Panc1 (cell line): ENCODE measurements around the gene SLIT1. TPM values are rescaled to one million over a fixed set of nuclear protein-coding genes. Genes with fewer than 3 reads are reported as not detected.

Experiments
- ATAC-seq: fragments of 200-7000 bp; cut with Tn5 transposase; 2 replicates; pipeline ENCODE4 v1.9.1; 2020; ENCODE audit warnings: mild to moderate bottlenecking, moderate library complexity
- BruUV-seq: library from RNA; stranded (reverse); fragments of 400-500 nt; replicated peaks from 2 replicates; lab custom pipeline; 2021; lab: Mats Ljungman, UMichigan
- CTCF ChIA-PET: fragments of 300-600 bp; sonication (Branson Sonifier 250); formaldehyde crosslinking; loops from one replicate; lab custom pipeline; 2022; ENCODE audit warnings: antibody characterized with exemption; lab: Charles Lee
- POLR2A ChIA-PET: fragments of 300-600 bp; sonication (Branson Sonifier 250); formaldehyde crosslinking; loops from one replicate; lab custom pipeline; 2022; ENCODE audit warnings: antibody characterized with exemption; lab: Charles Lee
- DNase-seq: peaks from one replicate; pipeline ENCODE4 v3.0.0-alpha.2; 2010; ENCODE audit warnings: low read depth, low spot score
- H3K27ac ChIP-seq: 2 replicates; pipeline ENCODE4 v1.5.1; 2011; ENCODE audit warnings: mild to moderate bottlenecking, low read length, inconsistent platforms
- H3K27me3 ChIP-seq: fragments of 200-500 bp; sonication (Bioruptor generic); 2 replicates; pipeline ENCODE4 v1.6.0; 2014; ENCODE audit warnings: low read length, inconsistent platforms; ENCODE audit not compliant: control insufficient read depth, insufficient read depth
- H3K36me3 ChIP-seq: fragments of 200-500 bp; sonication (Bioruptor generic); 2 replicates; pipeline ENCODE4 v1.5.1; 2014; ENCODE audit warnings: inconsistent platforms, mild to moderate bottlenecking, low read length, moderate library complexity; ENCODE audit not compliant: control insufficient read depth, insufficient read depth
- H3K4me1 ChIP-seq: 2 replicates; pipeline ENCODE4 v1.5.1; 2011; ENCODE audit warnings: inconsistent platforms, mild to moderate bottlenecking, low read length, moderate library complexity; ENCODE audit not compliant: control insufficient read depth, insufficient read depth
- H3K4me3 ChIP-seq, 2 experiments: 2 replicates each; pipeline ENCODE4 v1.5.1; 2011 to 2012; ENCODE audit warnings: low read depth in 2 of 2, low read length in 2 of 2, mild to moderate bottlenecking in 2 of 2, inconsistent platforms in 1 of 2, moderate library complexity in 1 of 2
- H3K9me3 ChIP-seq: fragments of 200-500 bp; sonication (Bioruptor generic); 2 replicates; pipeline ENCODE4 v1.5.1; 2014; ENCODE audit warnings: low read depth, mild to moderate bottlenecking, inconsistent platforms, low read length, moderate library complexity; ENCODE audit not compliant: control insufficient read depth, insufficient read depth
- CTCF ChIP-seq: fragments of 450-650 bp; IDR thresholded peaks from 2 replicates; pipeline ENCODE4 v1.5.1; 2017; ENCODE audit warnings: mild to moderate bottlenecking
- POLR2AphosphoS5 ChIP-seq: IDR thresholded peaks from 2 replicates; pipeline ENCODE4 v1.6.1; 2012; ENCODE audit warnings: mild to moderate bottlenecking, low read depth, low read length, moderate library complexity
- SIN3A ChIP-seq: IDR thresholded peaks from 2 replicates; pipeline ENCODE4 v1.6.1; 2012; ENCODE audit warnings: low read depth, mild to moderate bottlenecking, low read length, moderate library complexity, borderline replicate concordance; ENCODE audit not compliant: insufficient read depth
- TCF7L2 ChIP-seq: IDR thresholded peaks from 2 replicates; pipeline ENCODE4 v1.6.1; 2011; ENCODE audit warnings: mild to moderate bottlenecking, low read depth, low read length, inconsistent platforms
- in situ Hi-C: cut with HindIII; loops from 2 replicates; pipeline ENCODE4 v1.10.0; 2016; ENCODE audit warnings: low sequenced_read_pairs, low pct_unique_long_range_greater_than_20kb
- intact Hi-C: fragments of 100-400 bp; cut with micrococcal nuclease; formaldehyde crosslinking; loops from one replicate; pipeline ENCODE4 v1.10.0; 2022; ENCODE audit not compliant: unreplicated experiment
- total RNA-seq: library from RNA; stranded (reverse); gene quantifications from one replicate; pipeline ENCODE4 v1.2.1, GENCODE V29; 2021; ENCODE audit not compliant: unreplicated experiment
- TF ChIP-seq, protein P1 (sequence below), 2 experiments: IDR thresholded peaks; 2 replicates each; pipeline ENCODE4 v1.6.1; 2011 to 2012; ENCODE audit warnings: low read depth in 2 of 2, control low read depth in 1 of 2, low read length in 1 of 2, mild to moderate bottlenecking in 1 of 2, moderate library complexity in 1 of 2; ENCODE audit not compliant: insufficient read depth in 1 of 2

Gene SLIT1
- total RNA-seq, 1 experiment from 2014 or later = 2.6 TPM

DNA sequence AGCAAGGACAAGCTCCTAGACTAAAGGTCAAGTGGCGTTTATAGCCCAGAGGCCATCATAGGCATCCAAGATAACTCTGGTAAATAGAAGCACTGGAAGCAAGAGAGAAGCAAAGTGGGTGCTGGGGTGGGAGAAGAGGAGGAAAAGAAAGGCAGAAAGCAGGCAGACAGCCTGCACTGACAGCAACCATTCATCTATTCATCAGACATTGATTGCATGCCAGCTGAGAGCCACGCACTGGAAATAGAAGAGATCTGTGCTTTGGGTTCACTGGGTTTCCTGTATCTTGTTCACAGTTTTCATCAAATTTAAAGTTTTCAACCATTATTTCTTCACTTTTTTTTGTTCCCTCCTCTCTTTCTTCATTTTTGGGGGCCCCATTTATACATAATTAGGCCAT, 4.7 kb upstream of the SLIT1 start:
- H3K4me3 ChIP-seq = no peak overlapping the region
- no peak for ATAC-seq
- TF ChIP-seq, protein P1, sequence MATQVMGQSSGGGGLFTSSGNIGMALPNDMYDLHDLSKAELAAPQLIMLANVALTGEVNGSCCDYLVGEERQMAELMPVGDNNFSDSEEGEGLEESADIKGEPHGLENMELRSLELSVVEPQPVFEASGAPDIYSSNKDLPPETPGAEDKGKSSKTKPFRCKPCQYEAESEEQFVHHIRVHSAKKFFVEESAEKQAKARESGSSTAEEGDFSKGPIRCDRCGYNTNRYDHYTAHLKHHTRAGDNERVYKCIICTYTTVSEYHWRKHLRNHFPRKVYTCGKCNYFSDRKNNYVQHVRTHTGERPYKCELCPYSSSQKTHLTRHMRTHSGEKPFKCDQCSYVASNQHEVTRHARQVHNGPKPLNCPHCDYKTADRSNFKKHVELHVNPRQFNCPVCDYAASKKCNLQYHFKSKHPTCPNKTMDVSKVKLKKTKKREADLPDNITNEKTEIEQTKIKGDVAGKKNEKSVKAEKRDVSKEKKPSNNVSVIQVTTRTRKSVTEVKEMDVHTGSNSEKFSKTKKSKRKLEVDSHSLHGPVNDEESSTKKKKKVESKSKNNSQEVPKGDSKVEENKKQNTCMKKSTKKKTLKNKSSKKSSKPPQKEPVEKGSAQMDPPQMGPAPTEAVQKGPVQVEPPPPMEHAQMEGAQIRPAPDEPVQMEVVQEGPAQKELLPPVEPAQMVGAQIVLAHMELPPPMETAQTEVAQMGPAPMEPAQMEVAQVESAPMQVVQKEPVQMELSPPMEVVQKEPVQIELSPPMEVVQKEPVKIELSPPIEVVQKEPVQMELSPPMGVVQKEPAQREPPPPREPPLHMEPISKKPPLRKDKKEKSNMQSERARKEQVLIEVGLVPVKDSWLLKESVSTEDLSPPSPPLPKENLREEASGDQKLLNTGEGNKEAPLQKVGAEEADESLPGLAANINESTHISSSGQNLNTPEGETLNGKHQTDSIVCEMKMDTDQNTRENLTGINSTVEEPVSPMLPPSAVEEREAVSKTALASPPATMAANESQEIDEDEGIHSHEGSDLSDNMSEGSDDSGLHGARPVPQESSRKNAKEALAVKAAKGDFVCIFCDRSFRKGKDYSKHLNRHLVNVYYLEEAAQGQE (IDR thresholded peaks at IDR 0.05; ENCODE audit: insufficient read depth in 1 of 2, low read depth in 2 of 2, low read length in 1 of 2) = no peak
- no peak for TF ChIP-seq TCF7L2
- no peak for TF ChIP-seq CTCF
- no peak for TF ChIP-seq POLR2AphosphoS5
- no peak for TF ChIP-seq SIN3A
- POLR2A ChIA-PET = interaction anchor here (0.7 kb wide), 1 partner anchor 869 kb away, joined by 4 read pairs; no protein-coding TSS in a partner anchor
- CTCF ChIA-PET = no interaction called here
- no peaks in the 10 kb centered on the region for H3K36me3 ChIP-seq
- H3K27ac ChIP-seq = no peak overlapping the region
- no peaks in the 10 kb centered on the region for H3K4me1 ChIP-seq
- in situ Hi-C loops = no loop called here
- intact Hi-C loops = no loop called here
- no peak for DNase-seq
- no peaks in the 10 kb centered on the region for H3K9me3 ChIP-seq
- no TSS peak for BruUV-seq
- no peaks in the 10 kb centered on the region; the same call in 1 of the 2 replicates for H3K27me3 ChIP-seq

DNA sequence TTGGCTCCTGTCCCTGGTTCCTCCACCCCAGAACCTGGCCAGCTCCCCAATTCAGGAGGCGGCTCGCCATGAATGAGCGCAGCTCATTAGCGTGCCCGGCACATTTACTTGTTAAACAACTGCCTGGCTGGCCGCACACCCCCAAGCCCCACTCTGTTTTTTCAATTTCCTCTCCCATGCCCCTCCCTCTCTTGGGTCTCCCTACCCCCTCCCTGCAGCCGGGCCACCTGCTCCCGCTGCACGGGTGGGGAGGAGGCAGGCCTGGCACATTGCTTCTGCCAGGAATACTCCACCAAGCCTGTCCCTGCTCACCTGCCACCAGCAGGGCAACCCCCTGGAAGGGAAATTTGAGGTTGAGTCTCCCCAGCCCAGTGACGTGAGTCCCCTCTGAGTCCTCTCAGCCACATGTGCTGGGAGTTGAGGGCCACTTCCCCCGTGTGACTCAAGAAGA, 2.5 kb upstream of the SLIT1 start:
- ATAC-seq = no peak
- in situ Hi-C loops = no loop called here
- Histone ChIP-seq H3K27ac (no peak overlapping the region), H3K4me3 (no peak overlapping the region), H3K36me3 (no peaks in the 10 kb centered on the region), H3K4me1 (peaks cover 4% of the 10 kb centered on the region), H3K9me3 (no peaks in the 10 kb centered on the region), H3K27me3 (peaks cover 8% of the 10 kb centered on the region)
- ChIA-PET POLR2A (no interaction called here), CTCF (no interaction called here)
- no peak for DNase-seq
- intact Hi-C loops = no loop called here
- no TSS peak for BruUV-seq
- no peak for TF ChIP-seq POLR2AphosphoS5
- no peak for TF ChIP-seq CTCF
- no peak for TF ChIP-seq SIN3A
- TF ChIP-seq, protein P1 (IDR thresholded peaks at IDR 0.05; ENCODE audit: insufficient read depth in 1 of 2, low read depth in 2 of 2, low read length in 1 of 2) = no peak
- no peak for TF ChIP-seq TCF7L2
